PC-9 (cell line): ENCODE measurements around the gene ARMH4. TPM values are rescaled to one million over a fixed set of nuclear protein-coding genes. Genes with fewer than 3 reads are reported as not detected.
A peak's percentile ranks its signal among the peaks of the same experiment; 100 is the strongest.

Source experiments
- BruUV-seq: library from RNA; stranded (reverse); fragments of 400-500 nt; replicated peaks from 2 replicates; lab custom pipeline; 2021; lab: Mats Ljungman, UMichigan
- CTCF ChIA-PET: fragments of 300-600 bp; sonication (Branson Sonifier 250); formaldehyde crosslinking; loops from one replicate; lab custom pipeline; 2022; ENCODE audit warnings: antibody characterized with exemption; lab: Charles Lee
- POLR2A ChIA-PET: fragments of 300-600 bp; sonication (Branson Sonifier 250); formaldehyde crosslinking; loops from one replicate; lab custom pipeline; 2022; ENCODE audit warnings: antibody characterized with exemption; ENCODE audit not compliant: unreplicated experiment; lab: Charles Lee
- DNase-seq, 2 experiments: peaks; one replicate each; pipeline versions ENCODE4 v3.0.0 to v3.0.0-alpha.2; 2015 to 2022; ENCODE audit warnings: mixed read lengths in 1 of 2
- H2AFZ ChIP-seq: fragments of 200-600 bp; sonication (generic); 2 replicates; pipeline ENCODE4 v1.8.1; 2017; ENCODE audit warnings: antibody characterized with exemption
- H3F3A ChIP-seq: fragments of 200-600 bp; sonication (generic); 2 replicates; pipeline ENCODE4 v1.8.1; 2017; ENCODE audit warnings: antibody characterized with exemption, mild to moderate bottlenecking, low read depth; ENCODE audit not compliant: insufficient read depth
- H3K27ac ChIP-seq: fragments of 200-600 bp; sonication (generic); 2 replicates; pipeline ENCODE4 v1.6.1; 2016; ENCODE audit warnings: mixed run types
- H3K27me3 ChIP-seq: fragments of 200-600 bp; sonication (generic); 2 replicates; pipeline ENCODE4 v1.6.1; 2016; ENCODE audit warnings: low read depth, mixed run types; ENCODE audit not compliant: insufficient read depth
- H3K36me3 ChIP-seq: fragments of 200-600 bp; sonication (generic); 2 replicates; pipeline ENCODE4 v1.6.1; 2016; ENCODE audit warnings: low read depth, mixed run types
- H3K4me1 ChIP-seq: fragments of 200-600 bp; sonication (generic); replicated peaks from 2 replicates; pipeline ENCODE4 v1.6.1; 2016; ENCODE audit warnings: mixed run types; ENCODE audit not compliant: insufficient read depth
- H3K4me2 ChIP-seq: fragments of 200-600 bp; sonication (generic); 2 replicates; pipeline ENCODE4 v1.6.1; 2017; ENCODE audit warnings: mixed run types
- H3K4me3 ChIP-seq: fragments of 200-600 bp; sonication (generic); 2 replicates; pipeline ENCODE4 v1.6.1; 2016; ENCODE audit warnings: mixed run types
- H3K79me2 ChIP-seq: fragments of 200-600 bp; sonication (generic); 2 replicates; pipeline ENCODE4 v1.6.1; 2017; ENCODE audit warnings: low read depth, mixed run types
- H3K9me2 ChIP-seq: fragments of 200-600 bp; sonication (generic); 2 replicates; pipeline ENCODE4 v1.8.1; 2017; ENCODE audit warnings: mild to moderate bottlenecking; ENCODE audit not compliant: insufficient read depth
- H3K9me3 ChIP-seq: fragments of 200-600 bp; sonication (generic); 2 replicates; pipeline ENCODE4 v1.8.1; 2016; ENCODE audit warnings: low read depth; ENCODE audit not compliant: insufficient read depth
- H4K20me1 ChIP-seq: fragments of 200-600 bp; sonication (generic); 2 replicates; pipeline ENCODE4 v1.8.1; 2017; ENCODE audit not compliant: insufficient read depth
- CTCF ChIP-seq: fragments of 200-600 bp; sonication (generic); conservative IDR thresholded peaks from 2 replicates; pipeline ENCODE4 v1.6.1; 2017; ENCODE audit warnings: mixed run types, antibody characterized with exemption, mild to moderate bottlenecking, moderate library complexity
- EZH2 ChIP-seq: fragments of 200-600 bp; sonication (generic); IDR thresholded peaks from 2 replicates; pipeline ENCODE4 v1.8.0; 2017; ENCODE audit warnings: antibody characterized with exemption, low read depth
- intact Hi-C: fragments of 100-400 bp; cut with micrococcal nuclease; formaldehyde crosslinking; loops from one replicate; pipeline ENCODE4 v1.10.0; 2022; ENCODE audit not compliant: unreplicated experiment
- total RNA-seq: library from RNA; stranded (reverse); gene quantifications from 2 replicates; pipeline ENCODE4 v1.2.3, GENCODE V29; 2021

ARMH4 gene
- total RNA-seq, 1 experiment from 2014 or later, result not detected

- POLR2A ChIA-PET, result interaction anchor here (0.7 kb wide), 1 partner anchor 359 kb away, joined by 3 read pairs; no protein-coding TSS in a partner anchor
Observed at GRCh38 chr14:58196198-58196597, 44.2 kb upstream of the ARMH4 start.

GRCh38 chr14:58193542-58193941 lies 41.5 kb upstream of the ARMH4 start:
- Histone ChIP-seq H3F3A (no peaks in the 10 kb centered on the region), H3K4me3 (no peak overlapping the region), H3K9me3 (no peaks in the 10 kb centered on the region), H3K27ac (no peak overlapping the region), H3K36me3 (no peaks in the 10 kb centered on the region), H4K20me1 (no peaks in the 10 kb centered on the region), H3K4me1 (0 out of 2 replicates have a peak, but pooled peaks cover under 1% of the 10 kb centered on the region), H2AFZ (no peak overlapping the region), H3K79me2 (no peaks in the 10 kb centered on the region), H3K9me2 (no peaks in the 10 kb centered on the region), H3K27me3 (no peaks in the 10 kb centered on the region), H3K4me2 (no peak overlapping the region)
- DNase-seq, result no peak
- no TSS peak for BruUV-seq
- intact Hi-C loops, result no loop called here
- TF ChIP-seq EZH2 (no peak), CTCF (no peak)
- ChIA-PET CTCF (no interaction called here), POLR2A (no interaction called here)

More at GRCh38 chr14:58196198-58196597, 44.2 kb upstream of the ARMH4 start:
- TF ChIP-seq CTCF (no peak), EZH2 (no peak)
- Histone ChIP-seq H3K9me3 (no peaks in the 10 kb centered on the region), H4K20me1 (no peaks in the 10 kb centered on the region), H3K27ac (no peak overlapping the region), H3K27me3 (no peaks in the 10 kb centered on the region), H3K4me3 (no peak overlapping the region), H3K79me2 (peaks cover 10% of the 10 kb centered on the region), H3F3A (0 out of 2 replicates have a peak, but pooled peaks cover 3% of the 10 kb centered on the region), H3K36me3 (no peaks in the 10 kb centered on the region), H3K4me1 (peaks cover 14% of the 10 kb centered on the region), H3K9me2 (no peaks in the 10 kb centered on the region), H2AFZ (0 out of 2 replicates have a peak overlapping the region, but pooled peaks have one; percentile 14), H3K4me2 (no peak overlapping the region)
- CTCF ChIA-PET, result no interaction called here
- BruUV-seq, result no TSS peak
- DNase-seq, result no peak
- intact Hi-C loops, result no loop called here

- Histone ChIP-seq H3K27ac (no peak overlapping the region), H3K4me3 (no peak overlapping the region), H3K9me2 (no peaks in the 10 kb centered on the region), H4K20me1 (no peaks in the 10 kb centered on the region), H3K27me3 (no peaks in the 10 kb centered on the region), H3K9me3 (no peaks in the 10 kb centered on the region), H3K79me2 (no peaks in the 10 kb centered on the region), H3K4me2 (no peak overlapping the region), H3K4me1 (no peaks in the 10 kb centered on the region), H2AFZ (no peak overlapping the region), H3K36me3 (no peaks in the 10 kb centered on the region), H3F3A (no peaks in the 10 kb centered on the region)
- TF ChIP-seq EZH2 (no peak), CTCF (no peak)
- POLR2A ChIA-PET, result no interaction called here
- DNase-seq, result no peak
- CTCF ChIA-PET, result no interaction called here
- no TSS peak for BruUV-seq
- intact Hi-C loops, result no loop called here
Observed at GRCh38 chr14:58191763-58192601, 40.0 kb upstream of the ARMH4 start.
